Measurements from ENCODE around the gene GJC3.
"Not testable (repeated sequence)": the region's sequence is repeated elsewhere in the genome, so short reads cannot be mapped to it uniquely, and the experiment has no call there.

The GJC3 gene

GRCh38 chr7:99928188-99928587 is 1.2 kb downstream of the GJC3 start:
- no peak for DNase-seq

- no peak for DNase-seq
Measured at GRCh38 chr7:99927536-99927935, 1.9 kb downstream of the GJC3 start.

DNA sequence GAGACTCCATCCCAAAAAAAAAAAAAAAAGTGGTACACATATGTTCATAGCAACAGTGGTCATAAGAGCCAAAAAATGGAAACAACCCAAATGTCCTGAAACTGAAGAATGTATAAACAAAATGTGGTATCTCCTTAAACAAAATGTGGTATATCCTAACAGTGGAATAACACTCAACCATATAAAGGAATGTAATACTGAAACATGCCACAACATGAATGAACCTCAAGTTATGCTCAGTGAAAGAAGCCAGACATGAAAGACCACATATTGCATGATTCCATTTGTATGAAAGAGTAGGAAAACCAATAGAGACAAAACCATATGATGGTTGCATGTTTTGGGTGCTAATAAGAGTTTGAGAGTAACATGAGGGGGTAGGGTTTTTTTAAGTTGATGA is 3.1 kb downstream of the GJC3 start:
- no peak for DNase-seq

DNA sequence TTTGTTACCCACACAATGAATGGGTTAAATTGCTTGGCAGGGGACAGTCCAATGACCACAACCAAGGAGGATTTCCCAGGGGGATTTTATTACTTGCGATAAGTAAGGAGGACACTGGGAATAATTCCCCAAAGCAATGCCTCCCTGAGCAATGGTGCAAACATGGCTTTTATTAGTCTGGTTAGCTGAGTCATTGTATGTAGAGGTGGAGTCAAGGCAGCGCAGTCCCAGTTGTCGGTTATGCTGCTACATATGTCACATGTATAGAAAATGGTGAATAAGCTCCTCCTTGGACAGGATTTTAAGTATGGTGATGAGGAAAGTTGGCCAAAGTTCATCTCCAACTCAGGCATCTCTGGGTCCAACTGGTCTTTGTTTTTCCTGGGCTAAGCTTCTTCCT is 6.2 kb downstream of the GJC3 start:
- no peak for DNase-seq

GRCh38 chr7:99920149-99920548 is 9.3 kb downstream of the GJC3 start:
- no peak for DNase-seq

GRCh38 chr7:99919814-99920112 is 9.7 kb downstream of the GJC3 start:
- DNase-seq: no peak

- DNase-seq: peak; percentile 80 to 83
Measured at GRCh38 chr7:99918959-99919813, 10.2 kb downstream of the GJC3 start, which contains the start of gene TRIM4. TSS of gene TRIM4 (minus strand) at chr7:99919530. CDS start at chr7:99919401, 129 bp downstream.

DNA sequence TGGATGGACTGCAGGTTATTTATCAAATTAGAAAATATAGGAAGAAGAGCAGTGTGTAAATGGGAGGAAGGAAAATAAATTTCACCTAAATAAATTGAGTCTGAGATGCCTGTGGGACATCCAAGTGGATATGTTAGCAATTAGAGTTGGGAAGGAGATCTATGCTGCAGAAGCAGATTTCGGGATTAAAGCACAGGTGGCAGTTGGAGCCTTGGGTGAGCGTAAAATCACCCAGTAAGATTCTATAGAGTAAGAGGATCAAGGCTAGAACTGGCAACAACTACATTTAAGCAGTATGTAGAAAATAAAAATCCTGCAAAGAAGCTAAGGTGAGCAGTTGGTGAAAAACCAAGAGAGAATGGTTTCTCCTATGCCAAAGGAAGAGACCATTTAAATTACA is 18.4 kb downstream of the GJC3 start:
- no peak for DNase-seq

DNA sequence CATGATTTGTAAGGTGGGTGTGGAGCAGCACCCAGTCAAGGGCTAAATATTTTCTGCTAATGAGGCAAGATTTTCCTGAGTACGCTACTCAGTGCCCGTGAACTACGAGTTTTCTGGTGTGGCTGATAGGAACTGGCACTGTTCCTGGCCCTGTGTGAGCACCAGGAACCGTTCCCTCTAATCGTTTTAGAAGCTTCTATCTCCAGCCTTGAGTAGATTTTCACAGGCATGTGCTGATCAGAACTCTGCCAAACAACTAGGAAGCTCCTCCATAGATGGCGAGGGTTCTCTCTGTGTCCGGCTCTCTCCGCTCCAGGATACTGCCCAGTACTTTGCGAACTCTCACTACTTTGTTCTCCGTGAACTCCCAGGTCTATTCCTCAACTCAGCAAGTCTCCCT is 27.8 kb downstream of the GJC3 start:
- DNase-seq: no peak

DNA sequence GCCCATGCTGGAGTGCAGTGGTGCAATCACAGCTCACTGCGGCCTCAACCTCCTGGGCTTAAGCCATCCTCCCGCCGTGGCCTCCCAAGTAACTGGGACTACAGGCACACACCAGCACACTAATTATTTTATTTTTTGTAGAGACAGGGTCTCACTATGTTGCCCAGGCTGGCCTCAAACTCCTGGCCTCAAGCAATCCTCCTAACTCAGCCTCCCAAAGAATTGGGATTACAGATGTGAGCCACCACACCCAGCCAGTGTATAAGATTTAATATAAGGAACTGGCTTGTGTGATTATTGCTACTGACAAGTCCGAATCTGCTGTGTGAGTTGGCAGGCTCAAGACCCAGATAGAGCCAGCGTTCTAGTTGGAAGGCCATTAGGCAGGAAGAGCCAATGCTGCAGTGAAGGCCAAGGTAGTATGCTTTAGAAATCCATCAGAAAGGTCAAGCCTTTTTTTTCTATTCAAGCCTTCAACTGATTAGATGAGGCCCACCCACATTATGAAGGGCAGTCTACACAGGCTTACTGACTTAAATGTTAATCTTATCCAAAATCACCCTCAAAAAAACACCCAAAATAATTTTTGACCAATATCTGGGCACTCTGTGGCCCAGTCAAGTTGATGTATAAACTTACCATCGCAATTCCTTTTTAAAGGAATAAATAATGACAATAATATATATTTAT is 29.4 kb downstream of the GJC3 start:
- DNase-seq: no peak

- no peak for DNase-seq
Measured at GRCh38 chr7:99898836-99899235, 30.6 kb downstream of the GJC3 start.

- DNase-seq: no peak
Measured at GRCh38 chr7:99898023-99898357, 31.4 kb downstream of the GJC3 start.

GRCh38 chr7:99897322-99898022 is 31.9 kb downstream of the GJC3 start:
- DNase-seq: no peak

DNA sequence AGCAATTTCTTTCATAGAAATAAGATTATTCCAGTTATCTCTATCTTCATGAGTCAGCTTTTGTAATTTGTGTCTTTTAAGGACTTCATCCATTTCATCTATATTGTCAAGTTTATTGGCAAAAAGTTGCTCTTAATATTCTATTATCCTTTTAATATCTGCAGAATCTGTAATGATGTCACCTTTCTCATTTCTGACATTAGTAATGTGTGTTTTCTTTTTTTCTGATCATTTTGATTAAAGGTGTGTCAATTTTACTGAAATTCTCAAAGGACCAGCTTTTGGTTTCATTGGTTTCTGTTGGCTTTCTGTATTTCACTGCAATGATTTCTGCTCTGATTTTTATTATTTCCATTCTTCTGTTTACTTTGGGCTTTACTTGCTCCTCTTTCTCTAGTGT is 34.7 kb downstream of the GJC3 start:
- DNase-seq: no peak

- no peak for DNase-seq
Measured at GRCh38 chr7:99893280-99893679, 36.1 kb downstream of the GJC3 start.

DNA sequence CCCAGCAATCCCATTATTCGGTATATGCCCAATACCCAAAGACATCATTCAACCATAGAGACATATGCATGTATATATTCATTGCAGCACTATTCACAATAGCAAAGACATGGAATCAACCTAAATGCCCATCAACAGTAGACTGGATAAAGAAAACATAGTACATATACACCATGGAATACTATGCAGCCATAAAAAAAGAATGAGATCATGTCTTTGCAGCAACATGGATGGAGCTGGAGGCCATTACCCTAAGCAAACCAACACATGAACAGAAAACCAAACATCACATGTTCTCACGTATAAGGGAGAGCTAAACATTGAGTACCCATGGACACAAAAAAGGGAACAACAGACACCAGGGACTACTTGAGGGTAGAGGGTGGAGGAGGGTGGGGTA is 39.1 kb downstream of the GJC3 start:
- not testable (repeated sequence) for DNase-seq

DNA sequence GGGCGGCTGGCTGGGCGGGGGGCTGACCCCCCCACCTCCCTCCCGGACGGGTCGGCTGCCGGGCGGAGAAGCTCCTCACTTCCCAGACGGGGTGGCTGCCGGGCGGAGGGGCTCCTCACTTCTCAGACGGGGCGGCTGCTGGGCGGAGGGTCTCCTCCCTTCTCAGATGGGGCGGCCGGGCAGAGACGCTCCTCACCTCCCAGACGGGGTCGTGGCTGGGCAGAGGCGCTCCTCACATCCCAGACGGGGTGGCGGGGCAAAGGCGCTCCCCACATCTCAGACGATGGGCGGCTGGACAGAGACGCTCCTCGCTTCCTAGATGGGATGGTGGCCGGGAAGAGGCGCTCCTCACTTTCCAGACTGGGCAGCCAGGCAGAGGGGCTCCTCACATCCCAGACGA is 41.1 kb downstream of the GJC3 start:
- not testable (repeated sequence) for DNase-seq

DNA sequence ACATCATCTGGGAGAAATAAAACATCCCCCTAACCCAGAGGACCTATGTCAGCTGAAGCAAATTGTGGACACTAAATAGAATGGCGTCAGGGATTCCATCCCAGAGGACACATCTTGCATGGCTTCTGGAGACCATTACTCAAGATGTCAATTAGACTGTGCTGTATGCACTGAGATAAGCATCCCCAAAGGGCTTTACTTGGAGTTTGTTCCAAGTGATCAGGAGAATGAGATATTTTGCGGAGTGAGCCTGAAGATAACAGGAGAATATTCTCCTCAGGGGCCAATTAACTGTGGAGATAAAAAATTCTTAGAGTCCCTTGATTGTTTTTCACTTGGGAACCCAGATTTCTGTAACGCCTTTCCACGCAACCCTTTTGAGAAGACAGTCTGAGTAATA is 48.0 kb downstream of the GJC3 start:
- no peak for DNase-seq

- DNase-seq: no peak
Measured at GRCh38 chr7:99876933-99877332, 52.5 kb downstream of the GJC3 start, which contains the start of gene OR2AE1. TSS of gene OR2AE1 (minus strand) at chr7:99877033. CDS start at chr7:99877033, 0 bp downstream.

- no peak for DNase-seq
Measured at GRCh38 chr7:99876491-99876890, 52.9 kb downstream of the GJC3 start.

All from activated CD4-positive, alpha-beta T cell treated with anti-CD3 and anti-CD28 coated beads, Interleukin-2, amount 50 U/mL, for 4 hours (primary cell).